CD4-positive, alpha-beta T cell treated with Interleukin-12 subunit alpha and Interleukin-12 subunit beta, for 1 hour (primary cell): ENCODE results near the gene SH3RF3.
"Not testable (repeated sequence)": the region's sequence is repeated elsewhere in the genome, so short reads cannot be mapped to it uniquely, and the experiment has no call there.

Experiments
- DNase-seq: peaks from one replicate; pipeline ENCODE4 v3.0.0-alpha.2; 2020

Gene SH3RF3

DNA sequence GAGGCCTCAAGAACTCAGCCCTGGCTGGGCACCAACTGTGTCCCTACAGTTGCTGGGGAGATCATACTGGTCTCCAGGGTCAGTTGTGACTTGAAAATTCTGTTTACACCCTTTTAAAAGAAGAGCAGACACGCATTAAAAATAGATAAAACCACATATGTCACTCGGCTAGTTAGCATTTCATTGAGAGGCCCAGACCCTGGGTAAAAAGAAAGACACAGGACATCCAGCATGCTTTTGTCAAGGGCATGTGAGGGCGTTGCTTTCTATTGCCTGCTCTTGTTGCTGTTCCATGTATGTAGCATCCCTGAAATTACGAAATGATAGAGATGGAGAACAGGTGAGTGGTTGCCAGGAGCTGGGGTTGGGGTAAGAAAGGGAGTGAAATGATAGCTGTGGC, 390.5 kb downstream of the SH3RF3 start:
- no peak for DNase-seq

DNA sequence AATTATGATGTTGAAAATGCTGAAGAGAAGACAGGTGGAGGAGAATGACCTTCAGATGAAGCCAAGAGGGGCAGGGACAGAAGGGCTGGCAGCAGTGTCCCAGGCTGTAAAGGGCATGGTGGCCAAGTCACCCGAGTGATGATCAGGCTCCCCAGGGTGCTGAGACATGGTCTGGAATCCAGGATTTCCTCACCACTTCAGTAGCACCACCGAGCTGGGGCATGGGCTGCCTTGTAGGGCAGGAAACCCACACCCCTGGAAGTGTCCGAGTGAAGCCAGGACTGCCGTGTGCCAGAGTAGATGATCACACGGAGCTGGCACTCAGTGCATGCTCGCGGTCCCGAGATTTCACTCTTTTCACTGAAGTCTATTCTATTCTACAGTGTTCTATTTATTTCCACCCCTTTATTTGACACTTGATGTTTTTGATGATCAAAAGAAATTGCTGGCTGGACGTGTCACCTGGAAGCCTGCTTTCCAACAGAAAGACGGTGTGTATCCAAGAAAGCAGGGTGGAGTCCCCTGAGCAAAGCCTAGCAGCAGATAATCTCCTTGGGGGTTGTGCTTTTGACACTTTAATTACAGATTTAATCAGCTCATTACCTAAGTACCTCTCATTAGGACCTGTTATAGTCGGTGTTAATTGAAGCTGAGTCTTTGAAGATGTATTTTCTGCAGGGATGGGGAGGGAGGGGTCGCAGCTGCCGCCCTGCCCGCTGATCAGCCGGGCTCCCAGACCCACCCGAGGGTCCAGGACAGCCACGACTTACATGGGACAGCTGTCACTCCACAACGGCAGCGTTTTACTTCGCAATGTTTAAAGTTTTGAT, 392.4 kb downstream of the SH3RF3 start:
- no peak for DNase-seq

DNA sequence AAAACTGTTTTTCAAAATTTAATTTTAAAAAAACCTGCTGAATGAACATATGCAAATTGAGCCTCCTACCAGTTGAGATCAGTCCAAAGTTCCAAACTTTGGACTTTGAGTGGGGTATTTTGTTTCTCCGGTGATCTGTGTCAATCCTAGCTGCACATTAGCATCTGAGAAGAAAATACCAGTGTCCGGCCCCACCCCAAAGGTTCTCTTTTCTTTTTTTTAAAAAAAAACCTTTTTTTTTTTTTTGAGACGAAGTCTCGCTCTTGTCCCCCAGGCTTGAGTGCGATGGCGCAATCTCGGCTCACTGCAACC, 393.0 kb downstream of the SH3RF3 start:
- DNase-seq: no peak

DNA sequence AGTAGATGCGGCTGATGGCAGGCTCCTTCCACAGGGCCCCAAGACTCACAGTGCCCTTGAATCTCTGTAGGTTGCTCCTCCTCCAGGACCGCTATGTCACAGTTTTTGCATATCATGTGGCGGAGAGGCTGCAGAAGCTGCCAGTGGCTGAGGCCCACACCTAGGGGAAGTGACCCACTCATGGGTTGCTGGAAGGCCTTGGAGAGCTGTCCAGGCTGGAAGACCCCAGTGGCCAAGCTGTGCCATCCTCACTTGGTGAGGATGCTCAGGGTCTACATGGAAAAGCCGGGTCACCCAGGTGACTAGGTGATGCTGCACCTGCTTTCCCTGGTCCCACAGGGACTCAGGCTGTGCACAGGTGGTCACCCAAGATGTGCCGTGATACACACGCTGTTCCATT, 394.1 kb downstream of the SH3RF3 start:
- DNase-seq: no peak

DNA sequence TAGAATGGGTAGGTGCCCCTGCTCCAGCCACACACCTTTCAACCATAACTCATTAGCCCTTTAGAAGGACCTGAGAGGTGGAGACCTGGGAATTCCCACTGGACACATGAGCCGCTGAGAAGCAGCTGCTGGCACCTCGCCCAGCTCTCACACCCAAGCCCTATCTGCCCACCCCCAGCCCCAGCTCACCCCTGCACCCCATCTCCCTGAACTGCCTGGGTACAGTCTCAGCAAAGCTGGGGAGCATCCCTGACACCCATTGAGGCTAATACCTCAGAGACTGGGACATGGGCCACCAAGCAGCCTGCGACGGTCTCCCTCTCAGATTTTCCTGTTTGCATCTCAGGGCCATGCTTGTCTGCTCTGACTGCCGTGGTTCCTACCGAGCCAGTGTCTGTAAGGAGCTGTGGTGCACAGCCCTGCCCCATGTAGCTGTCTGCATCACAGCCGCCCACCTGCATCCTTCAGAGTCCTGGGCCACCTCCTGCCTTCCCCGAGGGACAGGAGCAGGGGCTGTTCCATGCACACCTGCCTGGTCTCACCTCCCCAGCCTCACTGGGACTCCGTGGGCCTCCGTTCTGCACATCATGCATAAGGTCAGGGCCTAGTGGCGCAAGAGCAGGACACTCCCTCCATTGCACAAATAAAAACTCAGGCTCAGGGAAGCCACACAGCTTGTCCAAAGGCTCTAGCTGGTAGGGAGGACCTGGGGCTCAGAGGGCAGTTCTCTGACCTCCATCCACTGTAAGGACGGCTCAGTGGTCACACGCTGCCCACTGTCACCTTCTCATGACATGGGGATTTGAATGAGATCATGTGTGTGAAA, 394.7 kb downstream of the SH3RF3 start:
- DNase-seq: no peak

DNA sequence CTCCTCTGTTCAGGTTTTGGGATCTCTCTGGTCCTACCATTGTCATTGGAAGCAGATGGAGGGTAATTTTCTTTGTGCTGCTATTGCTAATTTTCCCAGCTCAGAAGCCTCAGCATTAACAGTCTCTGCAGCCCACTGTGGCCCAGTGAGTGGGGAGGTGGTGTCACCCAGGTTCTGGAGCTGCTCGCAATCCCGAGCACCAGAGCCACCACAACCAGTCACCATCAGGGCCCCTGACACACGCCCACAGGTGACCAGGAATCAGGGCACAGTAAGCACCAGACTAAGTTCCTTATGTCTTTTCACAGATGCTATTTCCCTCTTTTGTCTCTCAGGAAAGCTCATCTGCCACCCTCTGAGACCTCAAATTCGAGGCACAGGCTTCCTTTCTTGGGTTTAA, 396.8 kb downstream of the SH3RF3 start:
- no peak for DNase-seq

DNA sequence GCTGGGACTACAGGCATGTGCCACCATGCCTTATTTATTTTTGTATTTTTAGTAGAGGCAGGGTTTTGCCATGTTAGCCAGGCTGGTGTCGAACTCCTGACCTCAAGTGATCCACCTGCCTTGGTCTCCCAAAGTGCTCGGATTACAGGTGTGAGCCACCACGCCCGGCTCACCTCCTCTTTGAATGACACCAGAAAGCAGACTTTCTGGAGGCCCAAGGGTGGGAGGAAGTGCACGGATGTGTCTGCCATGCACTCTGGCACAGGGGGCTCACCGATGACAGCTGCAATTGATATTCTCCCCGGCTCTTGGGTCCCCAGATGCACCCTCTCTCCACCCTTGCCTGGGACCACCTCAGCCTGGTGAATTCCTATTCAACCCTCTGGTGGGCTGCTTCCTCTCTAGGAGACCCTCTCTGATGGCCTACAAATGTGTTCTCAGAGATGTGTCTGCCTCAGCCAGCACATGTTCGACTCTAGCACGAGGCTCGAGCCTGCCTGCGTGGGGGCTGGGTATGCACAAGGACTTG, 397.5 kb downstream of the SH3RF3 start:
- no peak for DNase-seq

DNA sequence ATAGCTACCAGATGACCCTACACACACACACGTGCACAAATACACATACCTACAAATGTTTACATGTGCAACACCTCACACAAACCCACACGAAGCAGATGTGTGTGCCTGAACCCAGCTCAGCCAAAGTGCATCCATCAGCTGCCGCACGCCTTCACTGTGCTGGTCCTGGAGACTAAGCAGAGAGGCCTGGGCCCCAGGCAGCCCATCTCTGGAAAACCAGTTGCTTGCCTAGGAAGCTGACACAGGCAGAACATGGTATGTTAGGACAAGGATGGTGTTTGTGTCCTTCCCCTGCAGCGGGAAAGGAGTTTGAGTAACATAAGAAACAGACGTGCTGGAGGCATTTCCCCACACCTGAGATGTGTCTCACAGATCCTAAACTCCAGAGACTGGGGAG, 398.1 kb downstream of the SH3RF3 start:
- no peak for DNase-seq

DNA sequence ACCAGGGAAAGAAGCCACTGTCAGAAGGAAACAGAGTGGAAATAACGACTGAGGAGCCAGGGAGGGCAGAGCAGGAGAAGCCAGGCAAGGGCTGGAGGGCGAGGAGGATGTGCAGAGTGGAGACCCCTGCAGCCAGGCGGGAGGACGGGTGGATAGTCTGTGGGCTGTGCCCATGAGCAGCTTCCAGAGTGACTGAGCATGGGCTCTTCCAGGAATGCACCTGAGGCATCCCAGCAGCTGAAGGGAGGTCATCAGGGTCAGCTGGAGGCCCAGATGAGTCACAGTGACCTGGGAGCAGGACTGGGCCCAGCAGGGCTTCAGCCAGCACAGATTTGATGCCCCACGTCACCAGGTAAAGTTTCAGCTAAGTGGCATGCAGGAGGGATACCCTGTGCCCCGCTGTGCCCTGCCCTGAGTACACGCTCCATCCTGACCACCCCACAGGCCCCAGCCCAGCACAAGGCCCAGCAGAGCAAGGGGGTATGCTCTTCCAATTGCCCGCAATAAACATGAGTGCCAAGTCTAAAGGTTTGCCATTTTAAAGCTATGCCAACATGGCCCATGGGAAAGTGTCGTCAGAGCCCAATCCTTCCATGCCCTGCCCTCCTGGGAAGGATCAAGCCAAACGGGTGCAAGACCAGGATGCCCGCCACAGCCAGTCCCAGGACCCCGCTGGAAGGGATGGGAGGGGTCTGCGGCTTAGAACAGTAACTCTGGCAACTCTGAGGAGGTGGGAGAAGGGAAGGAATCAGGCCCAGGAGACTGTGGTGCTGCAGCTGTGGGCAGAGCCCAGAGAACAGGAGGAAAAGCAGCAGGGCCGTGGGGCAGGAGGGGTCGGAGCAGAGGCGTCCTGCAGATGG, 399.1 kb downstream of the SH3RF3 start:
- DNase-seq: no peak

DNA sequence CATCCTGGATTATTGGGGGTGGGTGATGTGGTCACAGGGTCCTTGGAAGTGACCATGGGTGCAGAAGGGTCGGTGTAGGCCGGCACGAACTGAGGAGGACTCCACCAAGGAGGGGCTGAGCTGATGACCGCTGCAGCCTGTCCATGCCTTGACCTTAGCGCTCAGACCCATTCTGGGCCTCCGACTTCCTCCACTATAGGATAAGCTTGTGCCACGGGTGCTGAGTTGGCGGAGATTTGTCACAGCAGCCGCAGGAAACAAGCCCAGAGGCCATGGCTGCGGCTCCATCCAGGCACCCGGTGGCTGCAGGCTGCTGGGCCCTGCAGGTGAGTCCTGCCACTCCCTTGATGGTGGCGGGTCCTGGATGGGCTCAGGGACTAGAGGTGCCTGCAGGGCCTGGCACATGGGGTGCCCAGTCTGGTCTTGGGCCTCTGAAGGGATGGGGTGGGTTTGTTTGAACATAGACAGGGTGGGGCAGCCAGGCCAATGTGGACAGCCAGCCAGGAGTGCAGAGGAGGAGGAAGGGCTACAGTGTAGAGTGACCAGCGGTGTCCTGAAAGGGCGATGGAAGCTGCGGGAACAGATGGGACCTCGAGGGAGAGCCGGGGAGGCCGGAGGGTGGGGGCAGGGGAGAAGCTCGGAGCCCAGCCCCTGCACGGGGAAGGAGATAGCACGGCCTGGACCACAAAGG, 400.0 kb downstream of the SH3RF3 start:
- DNase-seq: no peak

DNA sequence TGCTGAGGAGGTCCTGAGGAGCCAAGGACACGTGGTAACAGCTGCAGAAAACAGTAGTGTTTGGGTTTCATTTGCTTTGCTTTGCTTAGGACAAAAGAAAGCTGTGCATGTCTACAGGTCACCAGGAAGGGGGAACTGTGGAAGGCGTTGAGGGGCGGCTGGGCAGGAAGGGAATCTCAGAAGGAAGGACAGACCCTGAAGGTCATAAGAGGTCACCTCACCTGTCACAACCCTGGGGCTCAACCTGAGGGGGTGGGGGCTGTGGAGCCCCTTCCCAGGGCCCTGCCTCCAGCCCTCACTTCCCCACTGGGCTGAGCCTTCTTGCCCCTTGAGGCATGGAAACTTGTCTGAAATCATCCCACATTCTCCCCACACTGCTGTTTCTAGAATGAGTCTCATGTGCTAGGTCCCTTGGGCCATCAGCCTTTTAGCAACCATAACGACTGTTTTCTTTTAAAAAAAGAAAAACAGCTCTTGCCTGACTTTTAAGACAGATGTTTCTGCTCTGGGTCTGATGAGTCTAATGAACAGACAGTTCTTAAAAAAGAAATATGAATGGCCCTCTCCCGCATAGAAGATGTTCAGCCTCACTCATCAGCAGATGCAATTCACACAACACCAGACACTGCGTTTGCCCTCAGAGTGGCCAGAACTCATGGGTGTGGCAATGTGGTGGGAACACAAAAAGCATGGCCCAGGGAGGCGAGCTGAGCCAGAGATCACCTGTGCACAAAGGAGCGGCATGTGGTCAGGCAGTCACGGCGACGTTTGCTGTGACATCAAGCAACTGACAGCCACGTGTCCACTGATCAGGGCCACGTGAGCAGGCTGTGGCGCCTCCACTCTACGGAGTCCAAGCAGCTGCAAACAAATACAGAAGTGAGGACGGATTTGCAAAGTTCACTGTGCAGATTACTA, 400.8 kb downstream of the SH3RF3 start:
- DNase-seq: no peak

DNA sequence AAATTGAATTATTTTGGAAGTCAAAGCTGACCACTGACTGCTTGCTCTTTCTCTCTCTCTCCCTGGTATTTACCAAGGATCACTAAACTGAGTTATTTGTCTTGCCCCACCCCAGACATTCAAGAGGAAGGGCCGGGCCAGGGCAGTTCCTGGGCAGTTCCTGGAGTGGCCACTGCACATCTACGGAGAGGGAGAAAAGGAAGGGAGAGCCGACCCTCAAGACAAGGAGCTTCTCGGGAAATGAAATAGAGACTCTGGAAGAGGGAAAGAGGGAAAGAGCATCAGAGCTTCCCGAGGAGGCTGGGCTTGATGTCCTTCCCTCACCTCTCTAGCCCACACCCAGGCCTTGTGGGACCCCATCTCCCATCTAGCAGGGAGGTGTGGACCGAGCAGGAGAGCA, 401.7 kb downstream of the SH3RF3 start:
- no peak for DNase-seq

DNA sequence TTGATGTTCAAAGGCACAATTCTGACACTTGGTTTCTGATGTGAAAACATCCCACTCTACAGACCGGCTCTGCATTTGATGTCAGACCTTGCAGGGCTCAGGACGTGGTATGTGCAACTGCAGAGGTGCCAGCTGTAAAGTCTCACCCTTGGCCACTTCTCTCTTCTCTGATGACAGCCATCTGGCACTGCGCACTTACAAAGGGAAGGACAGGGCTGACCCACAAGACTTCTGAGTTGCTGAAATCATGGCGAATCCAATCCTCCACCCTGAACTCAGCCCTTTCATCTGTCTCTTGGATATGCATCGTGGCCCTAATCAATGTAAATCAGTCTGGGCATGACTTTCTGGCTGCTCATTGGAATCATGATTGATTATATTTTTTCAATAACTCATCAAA, 402.2 kb downstream of the SH3RF3 start:
- DNase-seq: no peak

DNA sequence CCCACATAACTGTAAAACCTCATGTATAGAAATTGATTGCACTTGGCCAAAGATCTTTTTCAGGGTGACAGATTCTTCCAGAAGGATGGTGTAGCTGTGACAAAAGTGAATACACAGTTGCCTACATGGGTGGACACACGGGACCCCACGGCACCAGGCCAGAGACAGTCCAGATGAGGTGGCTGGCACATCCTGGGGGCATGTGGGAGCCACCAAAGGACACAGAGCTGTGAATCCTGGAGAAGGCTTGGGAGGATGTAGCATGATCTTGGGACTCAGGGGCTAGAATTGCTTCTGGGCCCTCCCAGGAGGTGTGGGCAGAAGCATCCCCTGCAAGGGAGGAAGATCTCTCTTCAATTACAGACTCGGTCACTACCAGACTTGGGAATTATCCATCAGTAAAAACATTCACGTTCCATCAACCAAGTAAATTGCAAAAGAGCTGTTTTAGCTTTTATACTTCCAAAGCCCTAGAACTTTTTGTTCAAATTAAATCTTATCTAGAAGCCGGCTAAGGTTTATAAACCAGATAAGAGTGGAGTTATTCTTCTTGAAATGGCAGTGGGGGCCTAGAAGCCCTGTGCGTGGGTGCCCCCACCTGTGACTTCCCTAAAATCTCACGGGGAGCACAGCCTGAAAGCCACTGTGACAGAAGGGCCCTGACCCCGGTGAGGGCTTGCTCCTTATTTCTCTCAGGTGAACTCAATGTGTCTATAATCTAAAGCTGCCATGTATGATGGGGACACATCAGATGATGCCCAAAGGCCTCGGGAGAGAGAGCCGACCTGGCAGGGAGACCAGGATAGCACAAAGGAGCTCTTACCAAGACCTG, 403.1 kb downstream of the SH3RF3 start:
- DNase-seq: no peak

DNA sequence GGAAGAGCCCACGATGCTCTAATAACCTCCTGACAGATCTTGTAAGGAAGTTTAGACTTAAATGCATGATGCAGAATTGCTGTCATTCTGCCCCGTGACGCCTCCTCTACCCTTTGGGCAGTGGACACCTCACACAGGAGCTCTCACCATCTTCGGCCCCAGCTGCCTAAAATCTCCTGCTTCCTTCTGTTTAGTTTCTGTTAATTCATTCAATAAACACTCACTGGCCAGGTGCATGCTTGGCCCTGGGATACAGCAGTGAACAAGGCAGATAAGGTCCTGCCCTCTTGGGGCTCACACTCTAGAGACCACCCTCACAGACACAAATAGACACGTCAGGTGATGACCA, 403.7 kb downstream of the SH3RF3 start:
- DNase-seq: no peak

DNA sequence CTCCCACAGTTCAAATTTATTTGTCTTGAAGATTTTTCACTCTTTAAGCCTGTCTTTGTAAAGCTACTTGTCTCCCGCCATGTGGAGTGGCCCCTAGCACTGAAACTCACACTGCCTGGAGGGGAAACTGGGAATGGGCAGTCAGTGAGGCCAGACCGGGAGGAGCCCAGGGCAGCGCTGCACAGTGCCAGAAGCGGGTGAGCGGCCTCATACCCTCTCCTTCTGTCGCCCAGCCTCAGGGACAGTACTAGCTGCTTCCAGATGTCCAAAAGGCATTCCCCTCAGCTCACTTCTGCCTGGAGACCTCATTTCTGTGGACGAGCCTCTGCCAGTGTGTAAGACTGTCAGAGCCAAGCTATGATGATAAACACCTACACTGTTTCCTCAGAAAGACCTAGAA, 404.8 kb downstream of the SH3RF3 start:
- DNase-seq: no peak

DNA sequence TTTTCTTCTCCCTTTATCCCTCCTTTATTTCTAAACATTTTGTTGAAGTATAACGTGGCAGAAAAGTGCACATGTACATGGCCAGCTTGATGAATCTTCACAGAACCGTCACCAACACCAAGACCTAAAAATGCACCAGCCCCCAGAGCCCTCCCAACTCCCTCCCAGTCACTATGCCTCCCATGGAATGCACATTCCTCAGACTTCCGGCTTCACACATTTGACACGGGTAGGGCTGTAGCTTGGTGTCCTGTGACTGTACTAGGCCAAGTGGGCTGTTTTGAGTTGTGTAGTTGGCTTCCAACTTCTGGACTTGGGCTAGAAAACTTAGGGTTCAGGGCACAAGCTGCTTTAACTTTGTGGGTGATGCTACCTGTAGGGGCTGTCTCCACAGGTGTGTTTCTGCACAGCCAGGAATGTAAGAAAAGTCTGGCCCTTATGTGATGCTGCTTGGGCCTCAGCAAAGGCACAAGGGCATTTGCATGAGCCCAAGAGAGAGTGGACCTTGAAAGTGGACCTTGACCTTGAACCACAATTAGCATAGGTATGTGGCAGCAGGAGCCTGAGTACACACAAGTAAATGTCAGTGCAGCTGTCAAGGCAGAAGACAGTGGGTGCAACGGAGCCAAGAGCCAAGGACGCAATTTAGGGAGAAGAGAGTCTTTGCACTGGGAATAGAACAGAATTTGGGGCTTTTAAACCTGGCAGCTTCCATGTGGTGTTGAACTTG, 406.4 kb downstream of the SH3RF3 start:
- no peak for DNase-seq

DNA sequence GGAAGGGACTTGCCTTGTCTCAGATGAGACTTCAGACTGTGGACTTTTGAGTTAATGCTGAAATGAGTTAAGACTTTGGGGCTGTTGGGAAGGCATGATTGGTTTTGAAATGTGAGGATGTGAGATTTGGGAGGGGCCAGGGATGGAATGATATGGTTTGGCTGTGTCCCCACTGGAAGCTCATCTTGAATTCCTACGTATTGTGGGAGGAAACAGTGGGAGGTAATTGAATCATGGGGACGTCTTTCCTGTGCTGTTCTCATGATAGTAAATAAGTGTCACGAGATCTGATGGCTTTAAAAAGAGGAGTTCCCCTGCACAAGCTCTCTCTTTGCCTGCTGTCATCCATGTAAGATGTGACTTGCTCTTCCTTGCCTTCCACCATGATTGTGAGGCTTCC, 407.6 kb downstream of the SH3RF3 start:
- DNase-seq: not testable (repeated sequence)

DNA sequence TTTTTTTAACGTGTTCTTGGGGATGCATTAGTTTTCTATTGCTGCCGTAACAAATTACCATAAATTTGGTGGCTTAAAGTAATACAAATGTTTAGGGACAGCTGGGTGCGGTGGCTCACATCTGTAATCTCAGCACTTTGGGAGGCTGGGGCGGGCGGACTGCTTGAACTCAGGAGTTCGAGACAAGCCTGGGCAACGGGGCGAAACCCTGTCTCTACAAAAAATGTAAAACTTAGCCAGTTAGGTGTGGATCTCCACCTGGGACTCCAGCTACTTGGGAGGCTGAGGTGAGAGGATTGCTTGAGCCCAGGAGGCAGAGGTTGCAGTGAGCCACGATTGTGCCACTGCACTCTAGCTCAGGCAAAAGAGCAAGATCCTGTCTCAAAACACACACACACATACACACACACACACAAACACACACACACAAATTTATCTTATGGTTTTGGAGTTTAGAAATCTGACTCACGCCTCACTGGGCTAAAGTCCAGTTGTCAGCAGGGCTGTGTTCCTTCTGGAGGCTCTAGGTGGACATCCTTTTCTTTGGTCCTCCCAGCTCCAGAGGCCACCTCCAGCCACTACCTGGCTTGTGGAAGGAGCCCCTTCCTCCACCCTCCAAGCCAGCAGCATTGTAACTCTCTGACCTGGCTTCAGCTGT, 408.7 kb downstream of the SH3RF3 start:
- DNase-seq: no peak
